Esophagus mucosa (tissue), 1 donor: ENCODE measurements around the gene PRSS3. TPM values are rescaled to one million over a fixed set of nuclear protein-coding genes. Genes with fewer than 3 reads are reported as not detected.
A peak's percentile ranks its signal among the peaks of the same experiment; 100 is the strongest.
"Not testable (repeated sequence)": the region's sequence is repeated elsewhere in the genome, so short reads cannot be mapped to it uniquely, and the experiment has no call there.

Experiments used
- ATAC-seq: fragments of 200-7000 bp; cut with Tn5 transposase; one replicate; pipeline ENCODE4 v1.9.1; 2020
- total RNA-seq: library from RNA; stranded (reverse); gene quantifications from one replicate; pipeline ENCODE4 v1.2.4, GENCODE V29; 2023
- donor health status: DM: yes; HTN: yes; CAD: no.

The PRSS3 gene
- 107 TPM for total RNA-seq

- ATAC-seq = no peak
Measured at GRCh38 chr9:33795281-33795680, at the start of gene PRSS3. Gene PRSS3, plus strand, starts transcription at chr9:33795561. Its CDS starts 13 bp downstream, at chr9:33795574.

GRCh38 chr9:33748633-33749304 is 46.6 kb upstream of the PRSS3 start:
- ATAC-seq = no peak

DNA sequence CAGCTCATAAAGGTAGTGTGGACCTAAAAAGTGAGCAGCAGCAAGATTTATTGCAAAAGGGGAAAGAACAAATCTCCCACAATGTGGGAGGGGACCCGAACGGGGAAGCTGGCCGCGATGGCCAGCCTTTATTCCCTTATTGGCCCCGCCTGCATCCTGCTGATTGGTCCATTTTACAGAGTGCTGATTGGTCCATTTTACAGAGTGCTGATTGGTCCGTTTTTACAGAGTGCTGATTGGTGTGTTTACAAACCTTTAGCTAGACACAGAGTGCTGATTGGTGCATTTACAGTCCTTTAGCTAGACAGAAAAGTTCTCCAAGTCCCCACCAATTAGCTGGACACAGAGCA is 46.1 kb upstream of the PRSS3 start:
- not testable (repeated sequence) for ATAC-seq

GRCh38 chr9:33750307-33750838 is 45.0 kb upstream of the PRSS3 start:
- peak; percentile 79 for ATAC-seq

- peak; percentile 21 for ATAC-seq
Measured at GRCh38 chr9:33750839-33751339, 44.5 kb upstream of the PRSS3 start.

GRCh38 chr9:33751536-33752129 is 43.7 kb upstream of the PRSS3 start:
- ATAC-seq = no peak

DNA sequence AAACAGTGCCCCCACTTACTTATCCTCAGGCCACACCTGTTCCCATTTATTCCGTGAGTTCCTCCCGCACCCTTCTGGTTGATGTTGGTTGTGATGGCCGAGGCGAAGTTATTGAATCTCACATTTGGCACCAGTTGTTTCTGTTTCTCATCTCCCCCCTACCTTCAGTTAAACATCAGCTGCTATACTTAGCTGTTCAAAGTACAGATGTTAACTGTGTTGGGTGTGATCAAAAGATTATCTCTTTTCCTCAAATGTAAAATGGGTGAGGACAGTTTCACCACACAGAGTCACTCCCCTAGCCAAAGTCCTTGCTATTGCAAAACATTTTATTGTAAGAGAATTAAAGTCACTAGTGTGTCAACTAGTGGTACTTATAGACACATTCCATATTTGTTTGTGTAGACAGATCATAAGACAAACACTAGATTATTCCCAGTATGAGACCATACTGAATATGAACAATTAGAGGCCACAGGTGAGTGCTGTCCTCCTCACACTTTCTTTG is 43.2 kb upstream of the PRSS3 start:
- ATAC-seq = peak; percentile 55

- not testable (repeated sequence) for ATAC-seq
Measured at GRCh38 chr9:33752789-33753188, 42.6 kb upstream of the PRSS3 start.

DNA sequence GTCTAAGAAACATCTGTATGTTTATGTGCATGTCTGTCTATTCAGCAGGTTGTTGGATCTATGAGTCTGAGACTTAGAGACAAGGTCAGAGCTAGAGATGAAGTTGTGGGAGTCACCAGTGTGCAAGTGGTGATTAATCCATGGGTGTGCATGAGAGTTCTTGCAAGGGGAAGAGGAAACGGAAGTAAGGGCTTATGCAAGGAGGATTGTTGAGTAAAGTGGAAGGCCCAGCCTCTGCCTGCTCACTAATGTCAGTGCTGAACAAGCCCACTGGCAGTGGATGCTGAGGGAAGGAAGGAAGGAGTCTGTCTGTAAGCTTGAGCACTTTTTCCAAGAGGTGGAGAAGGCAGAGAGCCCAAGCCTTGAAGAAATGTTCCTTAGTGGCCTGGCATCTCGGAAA is 35.7 kb upstream of the PRSS3 start:
- ATAC-seq = peak; percentile 84

- no peak for ATAC-seq
Measured at GRCh38 chr9:33762343-33762742, 33.0 kb upstream of the PRSS3 start.

DNA sequence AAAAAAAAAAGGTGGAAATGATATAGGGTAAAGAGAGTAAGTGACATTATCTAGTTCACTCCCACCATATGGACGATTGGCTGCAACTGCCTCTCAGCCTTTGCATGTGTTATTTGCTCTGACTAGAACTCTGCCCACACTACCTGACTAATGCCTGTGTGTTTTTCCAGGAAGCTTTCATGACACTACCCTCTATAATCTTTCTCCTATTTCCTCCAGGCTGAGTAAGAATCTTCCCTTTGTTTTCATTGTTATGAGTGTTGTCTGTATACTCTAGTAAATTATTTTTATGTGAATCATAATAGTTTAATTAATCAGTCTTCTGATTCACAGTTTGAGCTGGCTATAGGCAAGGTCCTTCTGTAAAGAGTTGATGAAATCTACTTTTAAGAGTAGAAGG is 31.7 kb upstream of the PRSS3 start:
- ATAC-seq = peak; percentile 89

DNA sequence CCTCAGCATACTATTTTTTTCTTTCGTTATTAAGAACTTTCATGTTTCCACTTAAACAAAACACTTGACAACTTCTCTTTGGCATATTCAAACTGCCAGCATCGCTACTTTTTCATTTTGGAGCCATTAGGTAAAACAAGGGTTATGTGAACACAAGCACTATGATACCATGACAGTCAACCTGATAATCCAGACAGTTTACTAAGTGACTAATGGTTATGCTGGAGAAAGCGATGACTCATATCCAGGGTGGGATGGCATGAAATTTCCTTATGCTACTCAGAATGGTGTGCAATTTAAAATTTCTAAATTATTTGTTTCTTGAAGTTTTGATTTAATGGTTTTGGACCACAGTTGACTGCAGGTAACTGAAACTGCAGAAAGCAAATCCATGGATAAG is 29.9 kb upstream of the PRSS3 start:
- peak; percentile 68 for ATAC-seq

GRCh38 chr9:33770156-33770880 is 25.0 kb upstream of the PRSS3 start:
- peak; percentile 63 for ATAC-seq

DNA sequence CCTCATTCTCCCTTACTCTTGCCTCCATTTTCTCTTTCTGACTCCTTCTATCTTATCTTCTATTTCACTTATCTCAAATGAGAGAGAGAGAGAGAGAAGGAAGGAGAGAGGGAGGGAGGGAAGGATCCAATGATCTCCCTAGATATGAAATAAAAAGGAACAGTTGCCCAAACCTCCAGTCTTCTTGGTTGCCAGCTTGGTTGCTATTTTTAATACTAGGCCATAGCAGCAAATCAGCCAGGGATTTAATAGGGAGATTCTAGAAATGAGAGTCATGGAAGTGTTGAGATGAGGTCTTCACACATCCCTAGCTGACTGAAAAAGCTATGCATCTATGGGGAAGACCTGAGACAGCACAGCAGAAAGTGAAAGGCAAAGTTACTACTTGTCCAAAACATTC is 22.2 kb upstream of the PRSS3 start:
- not testable (repeated sequence) for ATAC-seq

- ATAC-seq = peak; percentile 91
Measured at GRCh38 chr9:33774074-33774659, 21.2 kb upstream of the PRSS3 start.

DNA sequence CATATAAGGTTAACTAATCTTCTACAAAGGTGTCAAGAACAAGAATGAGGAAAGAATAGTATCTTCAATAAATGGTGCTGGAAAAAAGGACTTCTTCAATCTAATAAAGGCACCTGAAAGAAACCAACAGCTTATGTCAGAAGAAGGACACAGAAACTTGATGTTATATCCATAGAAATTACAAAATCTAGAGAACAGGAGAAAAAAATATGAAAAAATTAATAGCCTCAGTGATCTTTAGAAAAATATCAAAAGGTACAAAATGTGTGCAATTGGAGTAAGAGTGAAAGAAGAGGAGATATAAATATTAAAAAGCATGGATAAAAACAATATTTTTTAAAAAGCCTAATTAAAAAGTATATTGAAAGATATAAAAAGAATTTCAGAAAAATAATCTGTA is 18.8 kb upstream of the PRSS3 start:
- no peak for ATAC-seq

- peak; percentile 65 for ATAC-seq
Measured at GRCh38 chr9:33778700-33779351, 16.5 kb upstream of the PRSS3 start.

DNA sequence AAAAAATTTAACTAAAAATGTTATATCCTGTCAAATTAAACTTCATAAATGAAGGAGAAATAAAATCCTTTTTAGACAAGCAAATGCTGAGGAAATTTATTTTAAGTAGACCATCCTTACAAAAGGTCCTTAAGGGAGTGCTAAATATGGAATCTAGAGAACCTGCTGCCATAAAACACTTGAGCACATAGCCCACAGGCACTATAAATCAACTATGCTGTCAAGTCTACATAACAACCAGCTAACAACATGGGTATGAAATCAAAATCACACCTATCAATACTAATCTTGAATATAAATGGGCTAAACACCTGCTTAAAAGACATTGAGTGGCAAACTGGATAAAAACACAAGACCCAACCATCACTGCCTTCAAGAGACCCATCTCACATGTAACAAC is 15.1 kb upstream of the PRSS3 start:
- no peak for ATAC-seq

GRCh38 chr9:33781736-33782135 is 13.6 kb upstream of the PRSS3 start:
- ATAC-seq = no peak

- no peak for ATAC-seq
Measured at GRCh38 chr9:33782395-33783152, 12.8 kb upstream of the PRSS3 start.

- ATAC-seq = no peak
Measured at GRCh38 chr9:33785914-33786313, 9.4 kb upstream of the PRSS3 start.

- ATAC-seq = no peak
Measured at GRCh38 chr9:33786681-33787080, 8.7 kb upstream of the PRSS3 start.
